ENCODE measurements around the gene LARGE1. TPM values are rescaled to one million over a fixed set of nuclear protein-coding genes. Genes with fewer than 3 reads are reported as not detected.

The LARGE1 gene
- total RNA-seq, 1 experiment from 2014 or later = 1.5 TPM

DNA sequence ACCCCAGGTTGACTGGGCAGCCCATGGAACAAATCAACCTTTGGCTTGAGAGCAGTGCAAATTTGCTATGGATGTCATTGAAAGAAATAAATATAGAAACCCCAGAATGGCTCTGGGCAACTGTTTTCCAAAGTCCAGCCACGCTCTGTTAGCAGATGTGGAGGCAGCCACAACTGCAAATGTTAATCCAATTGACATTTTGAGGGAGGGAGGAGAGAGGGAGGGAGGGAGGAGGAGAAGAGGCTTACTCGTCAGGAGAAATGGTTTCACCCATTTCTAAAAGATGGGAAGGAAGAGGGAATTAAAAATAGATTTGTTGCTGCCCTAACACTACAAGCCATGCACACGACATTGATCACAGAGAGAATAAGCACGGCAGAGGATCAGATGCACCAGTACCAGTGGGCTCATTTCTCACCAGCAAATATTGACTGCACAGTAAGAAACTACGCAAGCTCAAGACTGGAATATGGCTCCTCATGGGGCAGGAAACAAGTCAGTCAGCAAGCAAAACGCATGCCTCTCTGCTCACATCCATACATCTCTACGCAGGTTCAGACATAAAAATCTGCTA, 229.1 kb downstream of the LARGE1 start:
- ChIA-PET POLR2A (no interaction called here), RAD21 (ENCODE audit: low non-redundant PET in 1 of 2, low total read pairs in 2 of 2, uncharacterized antibody in 2 of 2, unreplicated experiment in 2 of 2) (no interaction called here), CTCF (no interaction called here)
- no peak overlapping the region for H3K9ac ChIP-seq (ENCODE audit: low read length)
- H3K4me2 ChIP-seq (ENCODE audit: low read length) = no peak overlapping the region
- no peaks in the 10 kb centered on the region for H3K79me2 ChIP-seq (ENCODE audit: insufficient read depth, low read length)
- H3K36me3 ChIP-seq (ENCODE audit: control insufficient read depth in 1 of 2, insufficient read depth in 2 of 2, low read length in 2 of 2) = no peaks in the 10 kb centered on the region
- ATAC-seq (no peak), DNase-seq (ENCODE audit: low read depth, low spot score) (no peak)
- H3K4me3 ChIP-seq (replicated peaks in 1 of 2; ENCODE audit: low read depth in 1 of 2, low read length in 2 of 2) = no peak overlapping the region
- intact Hi-C loops (cut with micrococcal nuclease) = no loop called here
- H3K4me1 ChIP-seq (ENCODE audit: control insufficient read depth in 1 of 2, insufficient read depth in 2 of 2, low read length in 2 of 2) = no peaks in the 10 kb centered on the region
- H3K9me2 ChIP-seq (ENCODE audit: insufficient read depth) = no peaks in the 10 kb centered on the region
- peaks cover 9 to 34% of the 10 kb centered on the region in 2 experiments; a peak in 2 of 4 replicates for H3K9me3 ChIP-seq (ENCODE audit: control insufficient read depth in 1 of 2, insufficient read depth in 1 of 2, low read depth in 1 of 2, low read length in 2 of 2)
- no peaks in the 10 kb centered on the region for H4K20me1 ChIP-seq (ENCODE audit: insufficient read depth)
- TF ChIP-seq ZFX (IDR thresholded peaks at IDR 0.05) (no peak), SRF (IDR thresholded peaks at IDR 0.05; ENCODE audit: low read depth) (no peak), EZH2phosphoT487 (IDR thresholded peaks at IDR 0.05; ENCODE audit: borderline replicate concordance) (no peak), YY1 (IDR thresholded peaks at IDR 0.05; ENCODE audit: extremely low read depth, insufficient replicate concordance, low read depth, low read length) (no peak), CBX3 (IDR thresholded peaks at IDR 0.05; ENCODE audit: low read depth) (no peak), EZH2 (IDR thresholded peaks at IDR 0.05) (no peak), POLR2AphosphoS5 (IDR thresholded peaks at IDR 0.05; ENCODE audit: low read depth, low read length) (no peak), POLR2A (IDR thresholded peaks at IDR 0.05; ENCODE audit: borderline replicate concordance, extremely low read depth, insufficient read depth, insufficient read length) (no peak), SIN3A (IDR thresholded peaks at IDR 0.05; ENCODE audit: low read depth) (no peak), FOSL1 (IDR thresholded peaks at IDR 0.05; ENCODE audit: low read depth) (no peak), CEBPB (IDR thresholded peaks at IDR 0.05; ENCODE audit: low read depth) (no peak), EGR1 (IDR thresholded peaks at IDR 0.05; ENCODE audit: low read depth) (no peak)
- TF ChIP-seq, protein P1, sequence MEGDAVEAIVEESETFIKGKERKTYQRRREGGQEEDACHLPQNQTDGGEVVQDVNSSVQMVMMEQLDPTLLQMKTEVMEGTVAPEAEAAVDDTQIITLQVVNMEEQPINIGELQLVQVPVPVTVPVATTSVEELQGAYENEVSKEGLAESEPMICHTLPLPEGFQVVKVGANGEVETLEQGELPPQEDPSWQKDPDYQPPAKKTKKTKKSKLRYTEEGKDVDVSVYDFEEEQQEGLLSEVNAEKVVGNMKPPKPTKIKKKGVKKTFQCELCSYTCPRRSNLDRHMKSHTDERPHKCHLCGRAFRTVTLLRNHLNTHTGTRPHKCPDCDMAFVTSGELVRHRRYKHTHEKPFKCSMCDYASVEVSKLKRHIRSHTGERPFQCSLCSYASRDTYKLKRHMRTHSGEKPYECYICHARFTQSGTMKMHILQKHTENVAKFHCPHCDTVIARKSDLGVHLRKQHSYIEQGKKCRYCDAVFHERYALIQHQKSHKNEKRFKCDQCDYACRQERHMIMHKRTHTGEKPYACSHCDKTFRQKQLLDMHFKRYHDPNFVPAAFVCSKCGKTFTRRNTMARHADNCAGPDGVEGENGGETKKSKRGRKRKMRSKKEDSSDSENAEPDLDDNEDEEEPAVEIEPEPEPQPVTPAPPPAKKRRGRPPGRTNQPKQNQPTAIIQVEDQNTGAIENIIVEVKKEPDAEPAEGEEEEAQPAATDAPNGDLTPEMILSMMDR (IDR thresholded peaks at IDR 0.05 in 2 of 3, conservative IDR thresholded peaks at IDR 0.05 in 1 of 3; ENCODE audit: borderline replicate concordance in 1 of 3, insufficient read depth in 1 of 3, low read depth in 2 of 3, low read length in 2 of 3) = no peak
- no TSS peak for BruUV-seq (replicated peaks)
- no peak overlapping the region for H3K27ac ChIP-seq (ENCODE audit: low read depth, low read length)
- H3K27me3 ChIP-seq (ENCODE audit: insufficient read depth, low read length) = no peaks in the 10 kb centered on the region
- no peak overlapping the region for H2AFZ ChIP-seq (ENCODE audit: low read depth, low read length, poor library complexity, severe bottlenecking)
